IMR-90 (cell line): ENCODE measurements around the gene GOLGA8B. TPM values are rescaled to one million over a fixed set of nuclear protein-coding genes. Genes with fewer than 3 reads are reported as not detected.
"Not testable (repeated sequence)": the region's sequence is repeated elsewhere in the genome, so short reads cannot be mapped to it uniquely, and the experiment has no call there.

Experiments used
- ATAC-seq: fragments of 200-7000 bp; cut with Tn5 transposase; 2 replicates; pipeline ENCODE4 v1.9.1; 2020; ENCODE audit warnings: low read depth, mild to moderate bottlenecking, moderate library complexity
- BruUV-seq: library from RNA; stranded (reverse); fragments of 400-500 nt; replicated peaks from 2 replicates; lab custom pipeline; 2021; lab: Mats Ljungman, UMichigan
- CTCF ChIA-PET: fragments of 300-600 bp; formaldehyde crosslinking; extraction: SDS; loops from one replicate; lab custom pipeline; 2021; ENCODE audit warnings: antibody characterized with exemption; lab: Yijun Ruan, JAX
- POLR2A ChIA-PET: fragments of 300-600 bp; sonication (Branson Sonifier 250); formaldehyde crosslinking; loops from one replicate; lab custom pipeline; 2022; ENCODE audit warnings: antibody characterized with exemption; ENCODE audit not compliant: unreplicated experiment; lab: Charles Lee
- DNase-seq: peaks from one replicate; pipeline ENCODE4 v3.0.0; 2013
- H2AFZ ChIP-seq: replicated peaks from 2 replicates; pipeline ENCODE3; 2013; ENCODE audit warnings: low read length, mild to moderate bottlenecking; ENCODE audit not compliant: poor library complexity
- H2AK5ac ChIP-seq: 2 replicates; pipeline ENCODE4 v1.6.1; 2013; ENCODE audit warnings: low read depth, low read length, inconsistent platforms
- H2AK9ac ChIP-seq: replicated peaks from 2 replicates; pipeline ENCODE3; 2013; ENCODE audit warnings: mild to moderate bottlenecking, low read depth, low read length, moderate library complexity; ENCODE audit not compliant: poor library complexity
- H2BK120ac ChIP-seq: 2 replicates; pipeline ENCODE4 v1.6.1; 2013; ENCODE audit warnings: low read depth, low read length, inconsistent platforms
- H2BK15ac ChIP-seq: 3 replicates; pipeline ENCODE4 v1.6.1; 2013; ENCODE audit warnings: low read depth, low read length, inconsistent platforms
- H2BK20ac ChIP-seq: 2 replicates; pipeline ENCODE4 v1.6.1; 2013; ENCODE audit warnings: low read depth, mild to moderate bottlenecking, inconsistent platforms, low read length, moderate library complexity
- H2BK5ac ChIP-seq: 2 replicates; pipeline ENCODE4 v1.6.1; 2013; ENCODE audit warnings: mild to moderate bottlenecking, low read depth, low read length, inconsistent platforms; ENCODE audit not compliant: poor library complexity, severe bottlenecking
- H3K14ac ChIP-seq: replicated peaks from 2 replicates; pipeline ENCODE4 v1.6.1; 2013; ENCODE audit warnings: low read depth, low read length, inconsistent platforms
- H3K18ac ChIP-seq: 2 replicates; pipeline ENCODE4 v1.6.1; 2013; ENCODE audit warnings: low read depth, low read length, control low read depth
- H3K23ac ChIP-seq: 2 replicates; pipeline ENCODE4 v1.6.1; 2013; ENCODE audit warnings: low read depth, low read length, inconsistent platforms
- H3K27ac ChIP-seq: 2 replicates; pipeline ENCODE4 v1.5.1; 2013; ENCODE audit warnings: mild to moderate bottlenecking, control low read depth, low read length; ENCODE audit not compliant: insufficient read depth
- H3K27me3 ChIP-seq: 2 replicates; pipeline ENCODE4 v1.6.1; 2013; ENCODE audit warnings: low read length; ENCODE audit not compliant: control insufficient read depth, insufficient read depth
- H3K36me3 ChIP-seq: 2 replicates; pipeline ENCODE4 v1.6.1; 2013; ENCODE audit warnings: low read length, mixed read lengths; ENCODE audit not compliant: control insufficient read depth, insufficient read depth
- H3K4ac ChIP-seq: 2 replicates; pipeline ENCODE4 v1.6.1; 2013; ENCODE audit warnings: low read depth, low read length, inconsistent platforms
- H3K4me1 ChIP-seq: 2 replicates; pipeline ENCODE4 v1.6.1; 2013; ENCODE audit warnings: low read length, mixed read lengths; ENCODE audit not compliant: control insufficient read depth, insufficient read depth
- H3K4me2 ChIP-seq: 2 replicates; pipeline ENCODE4 v1.6.1; 2013; ENCODE audit warnings: low read depth, mild to moderate bottlenecking, control low read depth, low read length, moderate library complexity
- H3K4me3 ChIP-seq: 2 replicates; pipeline ENCODE4 v1.5.1; 2013; ENCODE audit warnings: low read depth, mild to moderate bottlenecking, control low read depth, low read length, moderate library complexity; ENCODE audit not compliant: insufficient read depth
- H3K56ac ChIP-seq: 2 replicates; pipeline ENCODE4 v1.6.1; 2013; ENCODE audit warnings: low read length, inconsistent platforms; ENCODE audit not compliant: insufficient read depth; ENCODE audit errors: extremely low read depth
- H3K79me1 ChIP-seq, 2 experiments: 2 replicates each; pipeline ENCODE4 v1.6.1; 2013; ENCODE audit warnings: low read length in 2 of 2, inconsistent platforms in 1 of 2, low read depth in 1 of 2
- H3K9ac ChIP-seq: 2 replicates; pipeline ENCODE4 v1.6.1; 2013; ENCODE audit warnings: low read depth, low read length, control low read depth
- H3K9me1 ChIP-seq: 2 replicates; pipeline ENCODE4 v1.6.1; 2013; ENCODE audit warnings: low read length, inconsistent platforms; ENCODE audit not compliant: insufficient read depth
- H3K9me3 ChIP-seq: 2 replicates; pipeline ENCODE4 v1.6.1; 2013; ENCODE audit warnings: low read length; ENCODE audit not compliant: control insufficient read depth, insufficient read depth
- H4K20me1 ChIP-seq: 2 replicates; pipeline ENCODE4 v1.6.1; 2013; ENCODE audit warnings: low read length, inconsistent platforms; ENCODE audit not compliant: insufficient read depth
- H4K5ac ChIP-seq: 2 replicates; pipeline ENCODE4 v1.6.1; 2013; ENCODE audit warnings: mild to moderate bottlenecking, low read depth, low read length, control low read depth
- H4K8ac ChIP-seq, 2 experiments: 2 replicates each; pipeline ENCODE4 v1.6.1; 2013; ENCODE audit warnings: low read depth in 2 of 2, low read length in 2 of 2, control low read depth in 1 of 2, inconsistent platforms in 1 of 2
- H4K91ac ChIP-seq: 2 replicates; pipeline ENCODE4 v1.6.1; 2013; ENCODE audit warnings: low read depth, low read length, inconsistent platforms; ENCODE audit not compliant: insufficient read depth
- WGBS, 2 experiments: methylation state at CpG; one replicate each; pipeline versions ENCODE4 v1.1.5 to v1.1.7; 2013; ENCODE audit warnings: missing lambda C conversion rate in 2 of 2; ENCODE audit not compliant: insufficient read length in 1 of 2; ENCODE audit errors: extremely low coverage in 2 of 2; 5-methylcytosine and 5-hydroxymethylcytosine counted together
- dilution Hi-C: fragments of 300-500 bp; cut with HindIII; formaldehyde crosslinking; loops from one replicate; pipeline ENCODE4 v1.14.3; 2018; ENCODE audit warnings: low sequenced_read_pairs; ENCODE audit not compliant: unreplicated experiment
- in situ Hi-C: fragments of 300-500 bp; cut with MboI; formaldehyde crosslinking; loops from 3 replicates; pipeline ENCODE4 v1.14.3; 2019; ENCODE audit warnings: low sequenced_read_pairs, inconsistent platforms, mixed read lengths
- intact Hi-C: fragments of 100-400 bp; cut with micrococcal nuclease; formaldehyde crosslinking; loops from 2 replicates; pipeline ENCODE4 v1.10.0; 2022
- polyA plus RNA-seq, 3 experiments: library from polyadenylated mRNA; depleted of rRNA; stranded (reverse); fragments of >200 nt; gene quantifications; 2 replicates each; pipeline ENCODE4 v1.2.3, GENCODE V29; 2012; ENCODE audit warnings: low replicate concordance in 1 of 3
- total RNA-seq: library from RNA; depleted of rRNA; stranded (reverse); fragments of >200 nt; gene quantifications from 2 replicates; pipeline ENCODE4 v1.2.3, GENCODE V29; 2012

Gene GOLGA8B
- total and polyA plus RNA-seq, 2 of the 4 experiments (the other 2 are of a cell fraction): 7.7 to 31.6 TPM

- H3K4ac ChIP-seq, intact Hi-C loops, H3K4me1 ChIP-seq, H2BK20ac ChIP-seq, H2BK15ac ChIP-seq, H3K4me2 ChIP-seq, H3K18ac ChIP-seq, ATAC-seq, BruUV-seq, H3K56ac ChIP-seq, H3K14ac ChIP-seq, CTCF ChIA-PET, H2BK120ac ChIP-seq, H4K91ac ChIP-seq, DNase-seq, in situ Hi-C loops, H3K4me3 ChIP-seq, H3K9me3 ChIP-seq, H3K9me1 ChIP-seq, H4K5ac ChIP-seq, H4K8ac ChIP-seq, H3K36me3 ChIP-seq, H2BK5ac ChIP-seq, dilution Hi-C loops, H3K27me3 ChIP-seq, H2AFZ ChIP-seq, POLR2A ChIA-PET, H2AK9ac ChIP-seq, H3K9ac ChIP-seq, H3K27ac ChIP-seq, H3K23ac ChIP-seq, H2AK5ac ChIP-seq: not testable (repeated sequence)
- WGBS, 2 experiments: no CpG with 5 or more reads among the region's 6 CpGs
- Histone ChIP-seq H4K20me1 (peaks cover 12% of the 10 kb centered on the region), H3K79me1 (peaks cover 8 to 22% of the 10 kb centered on the region in 2 experiments)
Measured at GRCh38 chr15:34572921-34573320, 10.5 kb downstream of the GOLGA8B start.

DNA sequence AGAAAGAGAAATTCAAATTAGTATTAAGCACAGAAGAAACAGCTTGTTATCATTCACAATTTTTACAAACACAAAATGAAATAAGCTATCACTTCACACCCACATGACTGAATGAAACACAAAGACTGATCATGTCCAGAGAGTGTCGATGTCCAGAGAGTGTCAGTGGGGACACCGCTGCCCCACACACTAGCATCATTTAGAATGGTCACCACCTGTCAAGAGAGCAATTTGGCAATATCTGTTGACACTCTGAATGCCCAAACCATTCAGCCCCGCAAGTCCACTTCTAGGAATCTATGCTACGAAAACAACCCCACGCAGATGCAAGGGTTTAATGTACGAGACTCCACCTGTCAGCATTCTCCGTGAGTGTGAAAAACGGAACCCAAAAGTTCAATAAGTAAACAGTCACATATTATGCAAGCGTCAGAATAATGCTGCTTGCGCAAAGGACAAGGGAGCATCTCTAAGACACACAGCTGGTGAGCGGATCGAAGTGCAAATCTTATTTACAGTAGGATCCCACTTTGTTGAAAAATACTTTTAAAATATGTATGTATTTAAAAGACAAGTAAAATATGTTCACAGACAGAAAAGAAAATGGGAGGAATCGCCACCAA is 11.3 kb downstream of the GOLGA8B start:
- POLR2A ChIA-PET, H2BK20ac ChIP-seq, H4K20me1 ChIP-seq, H3K23ac ChIP-seq, H2AFZ ChIP-seq, H3K9me3 ChIP-seq, dilution Hi-C loops, BruUV-seq, H3K9me1 ChIP-seq, H4K5ac ChIP-seq, H3K36me3 ChIP-seq, CTCF ChIA-PET, H2AK9ac ChIP-seq, H3K18ac ChIP-seq, H2AK5ac ChIP-seq, H3K27me3 ChIP-seq, H2BK120ac ChIP-seq, H3K9ac ChIP-seq, H3K4me1 ChIP-seq, H3K4me2 ChIP-seq, H4K8ac ChIP-seq, DNase-seq, in situ Hi-C loops, ATAC-seq, H3K14ac ChIP-seq, intact Hi-C loops, H3K4me3 ChIP-seq, H3K56ac ChIP-seq, H3K4ac ChIP-seq, H2BK15ac ChIP-seq, H4K91ac ChIP-seq, H2BK5ac ChIP-seq, H3K27ac ChIP-seq: not testable (repeated sequence)
- peaks cover 8 to 19% of the 10 kb centered on the region in 2 experiments for H3K79me1 ChIP-seq
- 80% methylated on average over 1 of the region's 13 CpGs; no CpG with 5 or more reads in 1 of the 2 experiments for WGBS, 2 experiments
